ENCODE results near the gene VPS72. TPM values are rescaled to one million over a fixed set of nuclear protein-coding genes. Genes with fewer than 3 reads are reported as not detected.

VPS72 gene
- total RNA-seq, 1 experiment from 2014 or later: 68.9 TPM

DNA sequence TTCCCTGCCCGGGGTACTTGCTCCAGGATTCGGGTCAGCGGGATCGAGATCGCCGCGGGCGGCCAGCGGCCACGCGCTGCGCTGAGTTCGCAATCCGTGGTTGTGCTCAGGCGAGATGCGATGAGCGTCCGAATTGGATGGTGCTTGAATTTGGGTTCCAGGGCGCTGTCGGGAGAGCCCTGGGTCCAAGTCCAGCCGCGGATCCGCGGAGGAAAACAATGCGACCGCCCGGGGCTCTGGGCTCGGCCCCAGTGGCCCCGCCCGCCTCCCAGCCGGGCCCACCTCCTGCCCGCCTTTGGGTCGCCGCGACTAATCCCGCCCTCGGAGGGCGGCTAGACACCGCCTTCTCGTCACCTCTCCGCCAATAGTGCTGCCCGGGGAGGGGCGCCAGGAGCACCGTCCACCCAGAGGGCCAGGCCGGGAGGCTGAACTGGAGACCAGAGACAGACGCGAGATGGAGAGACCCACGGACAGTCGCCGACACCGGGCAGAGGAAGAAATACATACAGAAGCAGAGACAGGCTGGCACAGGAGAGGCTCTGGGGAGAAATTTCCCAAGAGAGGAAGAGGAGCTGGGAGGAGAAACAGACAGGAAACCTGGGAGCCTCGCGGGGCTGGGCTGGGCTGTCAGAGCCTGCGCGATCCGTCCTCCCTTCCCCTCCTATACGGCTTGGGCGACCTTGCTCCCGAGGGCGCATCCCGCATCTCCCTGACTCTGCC lies 43.4 kb downstream of the VPS72 start, which contains the start of gene SEMA6C:
SEMA6C (minus strand) TSS at position 220 of the 720 bp plus-strand sequence. CDS start 4,010 bp downstream, outside the sequence.
- Histone ChIP-seq H2AFZ (ENCODE audit: low read depth, low read length, poor library complexity, severe bottlenecking) (no peak within 1 kb of the TSS), H3K9me3 (ENCODE audit: control insufficient read depth in 1 of 2, insufficient read depth in 1 of 2, low read depth in 1 of 2, low read length in 2 of 2) (no peaks in the 10 kb centered on the region), H3K4me2 (ENCODE audit: low read length) (peak within 1 kb of the TSS; percentile 91), H3K9me2 (ENCODE audit: insufficient read depth) (no peaks in the 10 kb centered on the region), H3K4me1 (ENCODE audit: control insufficient read depth in 1 of 2, insufficient read depth in 2 of 2, low read length in 2 of 2) (peaks cover 8 to 17% of the 10 kb centered on the region in 2 experiments; a peak in 3 of 4 replicates), H3K36me3 (ENCODE audit: control insufficient read depth in 1 of 2, insufficient read depth in 2 of 2, low read length in 2 of 2) (no peaks in the 10 kb centered on the region), H3K27me3 (ENCODE audit: insufficient read depth, low read length) (no peaks in the 10 kb centered on the region), H3K27ac (ENCODE audit: low read depth, low read length) (peak within 1 kb of the TSS; percentile 13; the same call in 1 of the 2 replicates), H3K9ac (ENCODE audit: low read length) (peak within 1 kb of the TSS; percentile 59), H3K79me2 (ENCODE audit: insufficient read depth, low read length) (no peaks in the 10 kb centered on the region), H4K20me1 (ENCODE audit: insufficient read depth) (no peaks in the 10 kb centered on the region), H3K4me3 (replicated peaks in 1 of 2; ENCODE audit: low read depth in 1 of 2, low read length in 2 of 2) (peak within 1 kb of the TSS; percentile 50 to 68)
- ChIA-PET RAD21 (ENCODE audit: low non-redundant PET in 1 of 2, low total read pairs in 2 of 2, uncharacterized antibody in 2 of 2, unreplicated experiment in 2 of 2) (no interaction called here), CTCF (no interaction called here), POLR2A (no interaction called here)
- intact Hi-C loops (cut with micrococcal nuclease): no loop called here
- peak; percentile 65 for DNase-seq (ENCODE audit: low read depth, low spot score)
- BruUV-seq (replicated peaks): no TSS peak
- peak; percentile 80 for TF ChIP-seq POLR2AphosphoS5 (IDR thresholded peaks at IDR 0.05; ENCODE audit: low read depth, low read length)
- TF ChIP-seq SP1 (IDR thresholded peaks at IDR 0.05; ENCODE audit: low read depth): peak; percentile 49
- TF ChIP-seq CEBPB (IDR thresholded peaks at IDR 0.05; ENCODE audit: low read depth): no peak
- ATAC-seq: peak; percentile 100

DNA sequence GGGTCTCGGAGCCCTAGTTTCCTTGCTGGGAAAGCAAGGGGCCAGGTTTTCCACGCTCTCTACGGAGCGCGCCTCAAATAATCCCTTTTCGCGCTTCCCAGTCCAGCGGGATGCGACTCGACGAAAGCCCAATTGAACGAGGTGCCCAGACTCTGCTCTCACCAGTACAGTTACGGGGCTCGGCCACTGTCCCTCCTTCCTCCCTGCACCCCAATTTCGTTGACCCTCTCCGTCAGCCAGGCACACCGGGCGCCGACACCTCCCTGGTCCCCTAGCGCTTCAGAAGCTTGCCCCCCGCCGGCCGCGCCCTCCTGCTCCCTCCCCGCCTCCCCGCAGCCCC lies 44.0 kb downstream of the VPS72 start:
- H3K9me3 ChIP-seq (ENCODE audit: control insufficient read depth in 1 of 2, insufficient read depth in 1 of 2, low read depth in 1 of 2, low read length in 2 of 2): no peaks in the 10 kb centered on the region
- H3K9me2 ChIP-seq (ENCODE audit: insufficient read depth): no peaks in the 10 kb centered on the region
- TSS peak; percentile 39 for BruUV-seq (replicated peaks)
- peaks cover 8 to 17% of the 10 kb centered on the region in 2 experiments; a peak in 3 of 4 replicates for H3K4me1 ChIP-seq (ENCODE audit: control insufficient read depth in 1 of 2, insufficient read depth in 2 of 2, low read length in 2 of 2)
- H2AFZ ChIP-seq (ENCODE audit: low read depth, low read length, poor library complexity, severe bottlenecking): no peak overlapping the region
- peak overlapping the region; percentile 59 for H3K9ac ChIP-seq (ENCODE audit: low read length)
- ChIA-PET POLR2A (no interaction called here), CTCF (no interaction called here), RAD21 (ENCODE audit: low non-redundant PET in 1 of 2, low total read pairs in 2 of 2, uncharacterized antibody in 2 of 2, unreplicated experiment in 2 of 2) (no interaction called here)
- H3K27me3 ChIP-seq (ENCODE audit: insufficient read depth, low read length): no peaks in the 10 kb centered on the region
- no peaks in the 10 kb centered on the region for H3K36me3 ChIP-seq (ENCODE audit: control insufficient read depth in 1 of 2, insufficient read depth in 2 of 2, low read length in 2 of 2)
- DNase-seq (ENCODE audit: low read depth, low spot score) (no peak), ATAC-seq (no peak)
- peak overlapping the region; percentile 50 to 68 for H3K4me3 ChIP-seq (replicated peaks in 1 of 2; ENCODE audit: low read depth in 1 of 2, low read length in 2 of 2)
- intact Hi-C loops (cut with micrococcal nuclease): no loop called here
- no peak overlapping the region; the same call in 1 of the 2 replicates for H3K27ac ChIP-seq (ENCODE audit: low read depth, low read length)
- no peaks in the 10 kb centered on the region for H4K20me1 ChIP-seq (ENCODE audit: insufficient read depth)
- peak overlapping the region; percentile 91 for H3K4me2 ChIP-seq (ENCODE audit: low read length)
- H3K79me2 ChIP-seq (ENCODE audit: insufficient read depth, low read length): no peaks in the 10 kb centered on the region
- TF ChIP-seq JUND (IDR thresholded peaks at IDR 0.05): no peak
- TF ChIP-seq RAD21 (IDR thresholded peaks at IDR 0.05; ENCODE audit: low read depth): no peak
- no peak for TF ChIP-seq ELF1 (IDR thresholded peaks at IDR 0.05; ENCODE audit: borderline replicate concordance, low read depth)
- no peak for TF ChIP-seq POLR2A (IDR thresholded peaks at IDR 0.05; ENCODE audit: borderline replicate concordance, extremely low read depth, insufficient read depth, insufficient read length)
- no peak for TF ChIP-seq YY1 (IDR thresholded peaks at IDR 0.05; ENCODE audit: extremely low read depth, insufficient replicate concordance, low read depth, low read length)
- TF ChIP-seq, protein P1, sequence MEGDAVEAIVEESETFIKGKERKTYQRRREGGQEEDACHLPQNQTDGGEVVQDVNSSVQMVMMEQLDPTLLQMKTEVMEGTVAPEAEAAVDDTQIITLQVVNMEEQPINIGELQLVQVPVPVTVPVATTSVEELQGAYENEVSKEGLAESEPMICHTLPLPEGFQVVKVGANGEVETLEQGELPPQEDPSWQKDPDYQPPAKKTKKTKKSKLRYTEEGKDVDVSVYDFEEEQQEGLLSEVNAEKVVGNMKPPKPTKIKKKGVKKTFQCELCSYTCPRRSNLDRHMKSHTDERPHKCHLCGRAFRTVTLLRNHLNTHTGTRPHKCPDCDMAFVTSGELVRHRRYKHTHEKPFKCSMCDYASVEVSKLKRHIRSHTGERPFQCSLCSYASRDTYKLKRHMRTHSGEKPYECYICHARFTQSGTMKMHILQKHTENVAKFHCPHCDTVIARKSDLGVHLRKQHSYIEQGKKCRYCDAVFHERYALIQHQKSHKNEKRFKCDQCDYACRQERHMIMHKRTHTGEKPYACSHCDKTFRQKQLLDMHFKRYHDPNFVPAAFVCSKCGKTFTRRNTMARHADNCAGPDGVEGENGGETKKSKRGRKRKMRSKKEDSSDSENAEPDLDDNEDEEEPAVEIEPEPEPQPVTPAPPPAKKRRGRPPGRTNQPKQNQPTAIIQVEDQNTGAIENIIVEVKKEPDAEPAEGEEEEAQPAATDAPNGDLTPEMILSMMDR (IDR thresholded peaks at IDR 0.05 in 2 of 3, conservative IDR thresholded peaks at IDR 0.05 in 1 of 3; ENCODE audit: borderline replicate concordance in 1 of 3, insufficient read depth in 1 of 3, low read depth in 2 of 3, low read length in 2 of 3): no peak
- no peak for TF ChIP-seq CEBPB (IDR thresholded peaks at IDR 0.05; ENCODE audit: low read depth)
- TF ChIP-seq SRF (IDR thresholded peaks at IDR 0.05; ENCODE audit: low read depth): no peak
- TF ChIP-seq, protein P2, sequence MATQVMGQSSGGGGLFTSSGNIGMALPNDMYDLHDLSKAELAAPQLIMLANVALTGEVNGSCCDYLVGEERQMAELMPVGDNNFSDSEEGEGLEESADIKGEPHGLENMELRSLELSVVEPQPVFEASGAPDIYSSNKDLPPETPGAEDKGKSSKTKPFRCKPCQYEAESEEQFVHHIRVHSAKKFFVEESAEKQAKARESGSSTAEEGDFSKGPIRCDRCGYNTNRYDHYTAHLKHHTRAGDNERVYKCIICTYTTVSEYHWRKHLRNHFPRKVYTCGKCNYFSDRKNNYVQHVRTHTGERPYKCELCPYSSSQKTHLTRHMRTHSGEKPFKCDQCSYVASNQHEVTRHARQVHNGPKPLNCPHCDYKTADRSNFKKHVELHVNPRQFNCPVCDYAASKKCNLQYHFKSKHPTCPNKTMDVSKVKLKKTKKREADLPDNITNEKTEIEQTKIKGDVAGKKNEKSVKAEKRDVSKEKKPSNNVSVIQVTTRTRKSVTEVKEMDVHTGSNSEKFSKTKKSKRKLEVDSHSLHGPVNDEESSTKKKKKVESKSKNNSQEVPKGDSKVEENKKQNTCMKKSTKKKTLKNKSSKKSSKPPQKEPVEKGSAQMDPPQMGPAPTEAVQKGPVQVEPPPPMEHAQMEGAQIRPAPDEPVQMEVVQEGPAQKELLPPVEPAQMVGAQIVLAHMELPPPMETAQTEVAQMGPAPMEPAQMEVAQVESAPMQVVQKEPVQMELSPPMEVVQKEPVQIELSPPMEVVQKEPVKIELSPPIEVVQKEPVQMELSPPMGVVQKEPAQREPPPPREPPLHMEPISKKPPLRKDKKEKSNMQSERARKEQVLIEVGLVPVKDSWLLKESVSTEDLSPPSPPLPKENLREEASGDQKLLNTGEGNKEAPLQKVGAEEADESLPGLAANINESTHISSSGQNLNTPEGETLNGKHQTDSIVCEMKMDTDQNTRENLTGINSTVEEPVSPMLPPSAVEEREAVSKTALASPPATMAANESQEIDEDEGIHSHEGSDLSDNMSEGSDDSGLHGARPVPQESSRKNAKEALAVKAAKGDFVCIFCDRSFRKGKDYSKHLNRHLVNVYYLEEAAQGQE (IDR thresholded peaks at IDR 0.05; ENCODE audit: low read depth): no peak
- TF ChIP-seq EGR1 (IDR thresholded peaks at IDR 0.05; ENCODE audit: low read depth): no peak
- TF ChIP-seq SIN3A (IDR thresholded peaks at IDR 0.05; ENCODE audit: low read depth): no peak
- TF ChIP-seq POLR2AphosphoS5 (IDR thresholded peaks at IDR 0.05; ENCODE audit: low read depth, low read length): no peak
- no peak for TF ChIP-seq ZFX (IDR thresholded peaks at IDR 0.05)
- no peak for TF ChIP-seq SP1 (IDR thresholded peaks at IDR 0.05; ENCODE audit: low read depth)
- TF ChIP-seq, protein P3, sequence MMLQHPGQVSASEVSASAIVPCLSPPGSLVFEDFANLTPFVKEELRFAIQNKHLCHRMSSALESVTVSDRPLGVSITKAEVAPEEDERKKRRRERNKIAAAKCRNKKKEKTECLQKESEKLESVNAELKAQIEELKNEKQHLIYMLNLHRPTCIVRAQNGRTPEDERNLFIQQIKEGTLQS (IDR thresholded peaks at IDR 0.05): no peak

Data from HCT116 (cell line).